Measurements from ENCODE around the gene CENPU. TPM values are rescaled to one million over a fixed set of nuclear protein-coding genes. Genes with fewer than 3 reads are reported as not detected.
A peak's percentile ranks its signal among the peaks of the same experiment; 100 is the strongest.
"Not testable (repeated sequence)": the region's sequence is repeated elsewhere in the genome, so short reads cannot be mapped to it uniquely, and the experiment has no call there.

The CENPU gene
- total and polyA plus RNA-seq, 2 experiments from 2014 or later: 88.3 to 186 TPM

- H3K9me3 Mint-ChIP-seq: no peaks in the 10 kb centered on the region
- H3K27ac Mint-ChIP-seq: no peak overlapping the region
- Histone ChIP-seq H3K4me3 (no peak overlapping the region), H3K4me1 (ENCODE audit: insufficient read depth) (peaks cover 34% of the 10 kb centered on the region), H3K36me3 (ENCODE audit: insufficient read depth) (no peaks in the 10 kb centered on the region), H2AFZ (no peak overlapping the region), H4K20me1 (replicated peaks; ENCODE audit: insufficient read depth) (no peaks in the 10 kb centered on the region), H3K27ac (ENCODE audit: low read depth) (no peak overlapping the region; the same call in 1 of the 2 replicates), H3K79me2 (replicated peaks; ENCODE audit: insufficient read depth) (peaks cover 4% of the 10 kb centered on the region; the same call in 1 of the 2 replicates), H3F3A (replicated peaks; ENCODE audit: low read depth) (no peaks in the 10 kb centered on the region), H3K9me2 (ENCODE audit: insufficient read depth) (no peaks in the 10 kb centered on the region), H3K4me2 (no peak overlapping the region), H3K27me3 (ENCODE audit: insufficient read depth) (no peaks in the 10 kb centered on the region)
- no peak overlapping the region for H3K4me3 Mint-ChIP-seq
- TF ChIP-seq ZNF331 (CRISPR knock-in tag; IDR thresholded peaks at IDR 0.05; ENCODE audit: low read depth): no peak
- TF ChIP-seq POLR2AphosphoS5 (IDR thresholded peaks at IDR 0.05; ENCODE audit: low read depth): no peak
- TF ChIP-seq ZNF462 (CRISPR knock-in tag; IDR thresholded peaks at IDR 0.05): no peak
- ATAC-seq (no peak), DNase-seq (ENCODE audit: low spot score) (peak; percentile 45)
- peaks cover 26% of the 10 kb centered on the region for H3K4me1 Mint-ChIP-seq
- peaks cover 3% of the 10 kb centered on the region; the same call in 2 of the 3 replicates for H3K36me3 Mint-ChIP-seq (ENCODE audit: low read depth)
- peaks cover 5% of the 10 kb centered on the region for H3K27me3 Mint-ChIP-seq (ENCODE audit: insufficient read depth, low read depth, poor library complexity)
These were observed 80.2 kb downstream of the CENPU start for GRCh38 chr4:184653650-184654049.

GRCh38 chr4:184652681-184653080, 81.2 kb downstream of the CENPU start:
- ATAC-seq; H3K4me3 ChIP-seq; H3K36me3 Mint-ChIP-seq (ENCODE audit: low read depth): not testable (repeated sequence)

More at GRCh38 chr4:184652681-184653080, 81.2 kb downstream of the CENPU start:
- Histone ChIP-seq H3K4me1 (ENCODE audit: insufficient read depth) (peaks cover 37% of the 10 kb centered on the region), H3K79me2 (replicated peaks; ENCODE audit: insufficient read depth) (peaks cover 13% of the 10 kb centered on the region)
- H3K4me3 Mint-ChIP-seq; H3K9me2 ChIP-seq (ENCODE audit: insufficient read depth); H3K27me3 ChIP-seq (ENCODE audit: insufficient read depth); H4K20me1 ChIP-seq (replicated peaks; ENCODE audit: insufficient read depth); H2AFZ ChIP-seq; H3K27ac ChIP-seq (ENCODE audit: low read depth); H3K36me3 ChIP-seq (ENCODE audit: insufficient read depth); H3K27ac Mint-ChIP-seq; H3F3A ChIP-seq (replicated peaks; ENCODE audit: low read depth); H3K4me2 ChIP-seq; H3K9me3 Mint-ChIP-seq; H3K27me3 Mint-ChIP-seq (ENCODE audit: insufficient read depth, low read depth, poor library complexity); DNase-seq (ENCODE audit: low spot score): not testable (repeated sequence)
- H3K4me1 Mint-ChIP-seq: peaks cover 32% of the 10 kb centered on the region

All from GM23338 (cell line).